BJ (cell line): Measurements from ENCODE around the gene PHAF1. TPM values are rescaled to one million over a fixed set of nuclear protein-coding genes. Genes with fewer than 3 reads are reported as not detected.

Source experiments
- CTCF ChIA-PET: fragments of 350-600 bp; formaldehyde crosslinking; extraction: SDS; loops from one replicate; lab custom pipeline; 2021; ENCODE audit warnings: antibody characterized with exemption, inconsistent platforms; lab: Yijun Ruan, JAX
- POLR2A ChIA-PET: fragments of 300-600 bp; sonication (Branson Sonifier 250); formaldehyde crosslinking; extraction: SDS; loops from one replicate; lab custom pipeline; 2021; ENCODE audit warnings: antibody characterized with exemption; lab: Charles Lee
- DNase-seq: peaks from one replicate; pipeline ENCODE4 v3.0.0-alpha.2; 2011; ENCODE audit warnings: low read depth
- H3K27me3 ChIP-seq: 2 replicates; pipeline ENCODE4 v1.6.0; 2011; ENCODE audit warnings: low read length; ENCODE audit not compliant: control insufficient read depth, insufficient read depth
- H3K36me3 ChIP-seq: 2 replicates; pipeline ENCODE4 v1.5.1; 2011; ENCODE audit warnings: low read length; ENCODE audit not compliant: control insufficient read depth, insufficient read depth
- H3K4me3 ChIP-seq: 2 replicates; pipeline ENCODE4 v1.5.1; 2011; ENCODE audit warnings: low read depth, mild to moderate bottlenecking, control low read depth, low read length
- CTCF ChIP-seq: IDR thresholded peaks from 2 replicates; pipeline ENCODE4 v1.5.1; 2011; ENCODE audit warnings: low read depth, mild to moderate bottlenecking, control low read depth, inconsistent platforms, low read length, moderate library complexity; ENCODE audit not compliant: insufficient read depth
- polyA plus RNA-seq: library from polyadenylated mRNA; depleted of rRNA; stranded (reverse); fragments of >200 nt; gene quantifications from 2 replicates; pipeline ENCODE4 v1.2.3, GENCODE V29; 2011

Gene PHAF1
- polyA plus RNA-seq, 1 experiment: 27.7 TPM

GRCh38 chr16:67161595-67162058 lies 51.9 kb downstream of the PHAF1 start:
- DNase-seq: no peak
- CTCF ChIA-PET: interaction anchor here (1.3 to 7.1 kb wide), 4 partner anchors 8 to 477 kb away, joined by 3 to 36 read pairs (median 8); partner anchors contain the start of gene NOL3
- H3K36me3 ChIP-seq: no peaks in the 10 kb centered on the region
- TF ChIP-seq CTCF: no peak
- no peak overlapping the region for H3K4me3 ChIP-seq
- POLR2A ChIA-PET: interaction anchor here (1.3 kb wide), 1 partner anchor 9 kb away, joined by 3 read pairs; the partner anchor contains the start of gene NOL3
- H3K27me3 ChIP-seq: peaks cover 16% of the 10 kb centered on the region

DNA sequence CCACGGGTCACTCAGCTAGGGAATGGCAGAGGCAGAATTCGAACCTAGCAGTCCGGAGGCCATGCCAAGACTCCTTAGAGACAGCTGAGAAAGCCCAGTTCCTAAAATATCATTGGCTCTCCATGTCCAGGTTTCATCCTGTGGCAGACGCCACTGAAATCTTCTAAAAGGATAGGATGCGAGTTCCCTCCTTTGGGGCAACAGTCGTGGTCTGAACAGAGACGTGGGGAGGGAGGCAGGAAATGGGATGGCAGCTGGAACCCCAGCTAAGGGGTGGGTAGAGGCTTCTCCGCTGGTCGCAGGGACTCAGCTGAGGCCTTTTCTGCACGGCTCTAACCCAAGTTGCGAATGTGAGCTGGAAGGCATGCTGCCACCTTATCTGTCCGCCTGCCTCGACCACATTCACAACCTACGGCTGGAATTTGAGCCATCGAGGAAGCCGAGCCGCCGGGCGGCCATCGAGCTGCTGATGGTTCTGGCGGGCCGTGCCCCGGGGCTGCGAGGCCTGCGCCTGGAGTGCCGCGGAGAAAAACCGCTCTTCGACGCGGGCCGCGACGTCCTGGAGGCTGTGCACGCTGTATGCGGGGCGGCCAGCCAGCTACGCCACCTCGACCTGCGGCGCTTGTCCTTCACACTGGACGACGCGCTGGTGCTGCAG lies 52.9 kb downstream of the PHAF1 start:
- Histone ChIP-seq H3K4me3 (no peak overlapping the region), H3K27me3 (peaks cover 18% of the 10 kb centered on the region), H3K36me3 (no peaks in the 10 kb centered on the region)
- no peak for TF ChIP-seq CTCF
- POLR2A ChIA-PET: no interaction called here
- DNase-seq: no peak
- CTCF ChIA-PET: interaction anchor here (0.6 to 7.1 kb wide), 7 partner anchors 12 to 478 kb away, joined by 3 to 36 read pairs (median 3); no protein-coding TSS in a partner anchor

DNA sequence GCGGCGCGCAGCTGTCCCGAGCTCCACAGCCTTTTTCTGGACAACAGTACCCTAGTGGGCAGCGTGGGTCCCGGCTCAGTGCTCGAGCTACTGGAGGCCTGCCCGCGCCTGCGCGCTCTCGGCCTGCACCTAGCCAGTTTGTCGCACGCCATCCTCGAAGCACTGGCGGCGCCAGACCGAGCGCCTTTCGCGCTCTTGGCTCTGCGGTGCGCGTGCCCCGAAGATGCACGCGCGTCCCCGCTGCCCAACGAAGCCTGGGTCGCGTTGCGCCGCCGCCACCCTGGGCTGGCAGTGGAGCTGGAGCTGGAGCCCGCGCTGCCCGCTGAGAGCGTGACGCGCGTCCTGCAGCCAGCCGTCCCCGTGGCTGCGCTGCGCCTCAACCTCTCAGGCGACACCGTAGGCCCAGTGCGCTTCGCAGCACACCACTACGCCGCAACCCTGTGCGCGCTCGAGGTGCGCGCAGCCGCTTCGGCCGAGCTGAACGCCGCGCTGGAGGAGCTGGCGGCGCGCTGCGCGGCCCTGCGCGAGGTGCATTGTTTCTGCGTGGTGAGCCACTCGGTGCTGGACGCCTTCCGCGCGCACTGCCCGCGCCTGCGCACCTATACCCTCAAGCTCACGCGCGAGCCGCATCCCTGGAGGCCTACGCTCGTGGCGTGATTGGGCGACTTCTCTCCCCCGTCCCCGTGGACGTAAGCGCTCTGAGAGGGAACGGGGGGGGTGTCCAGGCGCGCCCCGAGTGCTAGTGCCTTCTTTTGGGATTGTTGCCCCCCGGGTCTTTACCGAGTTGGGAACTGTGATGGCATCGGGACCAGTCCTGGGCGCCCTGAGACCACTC lies 53.6 kb downstream of the PHAF1 start:
- no peak for TF ChIP-seq CTCF
- ChIA-PET CTCF (interaction anchor here (0.6 to 7.1 kb wide), 7 partner anchors 8 to 200 kb away, joined by 3 to 36 read pairs (median 3); no protein-coding TSS in a partner anchor), POLR2A (no interaction called here)
- no peak overlapping the region for H3K4me3 ChIP-seq
- no peak for DNase-seq
- no peaks in the 10 kb centered on the region for H3K36me3 ChIP-seq
- peaks cover 18% of the 10 kb centered on the region for H3K27me3 ChIP-seq

GRCh38 chr16:67163999-67164558 lies 54.3 kb downstream of the PHAF1 start:
- TF ChIP-seq CTCF: no peak
- Histone ChIP-seq H3K36me3 (no peaks in the 10 kb centered on the region), H3K4me3 (peak overlapping the region; percentile 9), H3K27me3 (peaks cover 18% of the 10 kb centered on the region)
- ChIA-PET POLR2A (no interaction called here), CTCF (interaction anchor here (0.9 to 7.1 kb wide), 2 partner anchors 9 to 11 kb away, joined by 3 to 36 read pairs; no protein-coding TSS in a partner anchor)
- DNase-seq: no peak
